ENCODE data around the gene SRRM3.
"Not testable (repeated sequence)": the region's sequence is repeated elsewhere in the genome, so short reads cannot be mapped to it uniquely, and the experiment has no call there.

Gene SRRM3

GRCh38 chr7:76231583-76231982 is 29.9 kb downstream of the SRRM3 start:
- FAIRE-seq, result no peak

- FAIRE-seq, result no peak
Observed at GRCh38 chr7:76232698-76233097, 31.0 kb downstream of the SRRM3 start.

- FAIRE-seq, result no peak
Observed at GRCh38 chr7:76233538-76234281, 32.0 kb downstream of the SRRM3 start.

GRCh38 chr7:76234282-76234584 is 32.5 kb downstream of the SRRM3 start:
- no peak for FAIRE-seq

GRCh38 chr7:76234931-76235441 is 33.3 kb downstream of the SRRM3 start:
- no peak for FAIRE-seq

GRCh38 chr7:76236224-76236623 is 34.5 kb downstream of the SRRM3 start:
- no peak for FAIRE-seq

- no peak for FAIRE-seq
Observed at GRCh38 chr7:76238326-76238725, 36.6 kb downstream of the SRRM3 start.

- FAIRE-seq, result no peak
Observed at GRCh38 chr7:76241141-76241540, 39.4 kb downstream of the SRRM3 start.

GRCh38 chr7:76242517-76243063 is 40.9 kb downstream of the SRRM3 start:
- not testable (repeated sequence) for FAIRE-seq

GRCh38 chr7:76244781-76245391 is 43.2 kb downstream of the SRRM3 start:
- FAIRE-seq, result no peak

- no peak for FAIRE-seq
Observed at GRCh38 chr7:76246804-76247389, 45.2 kb downstream of the SRRM3 start.

GRCh38 chr7:76247938-76248337 is 46.2 kb downstream of the SRRM3 start:
- no peak for FAIRE-seq

- FAIRE-seq, result no peak
Observed at GRCh38 chr7:76252021-76252420, 50.3 kb downstream of the SRRM3 start.

GRCh38 chr7:76254781-76255180 is 53.1 kb downstream of the SRRM3 start:
- no peak for FAIRE-seq

- no peak for FAIRE-seq
Observed at GRCh38 chr7:76257973-76258372, 56.3 kb downstream of the SRRM3 start.

- FAIRE-seq, result no peak
Observed at GRCh38 chr7:76259124-76260093, 57.7 kb downstream of the SRRM3 start.

- FAIRE-seq, result no peak
Observed at GRCh38 chr7:76260171-76260703, 58.5 kb downstream of the SRRM3 start.

- no peak for FAIRE-seq
Observed at GRCh38 chr7:76261329-76261728, 59.6 kb downstream of the SRRM3 start.

- FAIRE-seq, result no peak
Observed at GRCh38 chr7:76261931-76262330, 60.2 kb downstream of the SRRM3 start.

- no peak for FAIRE-seq
Observed at GRCh38 chr7:76262683-76263402, 61.1 kb downstream of the SRRM3 start.

- FAIRE-seq, result no peak
Observed at GRCh38 chr7:76265299-76265698, 63.6 kb downstream of the SRRM3 start.
